Testis (tissue), 5 donors: Measurements from ENCODE around the gene OR2T6. TPM values are rescaled to one million over a fixed set of nuclear protein-coding genes. Genes with fewer than 3 reads are reported as not detected.

Source experiments
- DNase-seq: peaks from one replicate; pipeline ENCODE4 v3.0.0-alpha.2; 2019
- H3K27ac ChIP-seq, 2 donors: fragments of 200-600 bp; sonication (generic); one replicate each; pipeline ENCODE4 v1.5.1; 2019
- H3K27me3 ChIP-seq: fragments of 200-600 bp; sonication (generic); one replicate; pipeline ENCODE4 v1.5.1; 2019
- H3K36me3 ChIP-seq: fragments of 200-600 bp; sonication (generic); one replicate; pipeline ENCODE4 v1.5.1; 2017; ENCODE audit warnings: low read depth; ENCODE audit errors: missing control alignments
- H3K4me1 ChIP-seq: fragments of 200-600 bp; sonication (generic); one replicate; pipeline ENCODE4 v1.5.1; 2019
- H3K4me3 ChIP-seq, 2 donors: fragments of 200-600 bp; sonication (generic); one replicate each; pipeline ENCODE4 v1.5.1; 2017 to 2019
- H3K9me3 ChIP-seq: fragments of 200-600 bp; sonication (generic); one replicate; pipeline ENCODE4 v1.5.1; 2017
- POLR2A ChIP-seq: fragments of 450-650 bp; IDR thresholded peaks from one replicate; pipeline ENCODE4 v1.6.1; 2017; ENCODE audit warnings: antibody characterized with exemption, mild to moderate bottlenecking, moderate library complexity
- WGBS, 2 donors: methylation state at CpG; one replicate each; pipeline ENCODE4 v1.1.5; 2018; 5-methylcytosine and 5-hydroxymethylcytosine counted together
- intact Hi-C: fragments of 100-400 bp; cut with DNase I; formaldehyde crosslinking; loops from one replicate; pipeline ENCODE4 v1.15.1; 2023; ENCODE audit warnings: low total_unique reads
- long read RNA-seq, 2 donors: transcript quantifications; one replicate each; lab custom pipeline, GENCODE V29; 2026
- polyA plus RNA-seq: library from polyadenylated mRNA; stranded (reverse); fragments of 350-450 nt; fragmentation: Illumina TruSeq; extraction: RNeasy Lipid Tissue Mini Kit (QIAGEN cat#74804); gene quantifications from one replicate; pipeline ENCODE4 v1.2.3, GENCODE V29; 2014; ENCODE audit warnings: low read depth, low replicate concordance; ENCODE audit not compliant: insufficient read depth
- total RNA-seq, 2 donors: library from RNA; depleted of rRNA; stranded (reverse); fragments of >200 nt; gene quantifications; one replicate each; pipeline ENCODE4 v1.2.3, GENCODE V29; 2016
- TF ChIP-seq, protein P1 (sequence below), 3 experiments: fragments of 450-650 bp in 2 of 3; fragments of 200-600 bp in 1 of 3; sonication (generic) in 1 of 3; IDR thresholded peaks; one replicate each; pipeline ENCODE4 v1.5.1; 2016 to 2019; ENCODE audit warnings: antibody characterized with exemption in 3 of 3, mild to moderate bottlenecking in 2 of 3, moderate library complexity in 1 of 3

The OR2T6 gene, protein sequence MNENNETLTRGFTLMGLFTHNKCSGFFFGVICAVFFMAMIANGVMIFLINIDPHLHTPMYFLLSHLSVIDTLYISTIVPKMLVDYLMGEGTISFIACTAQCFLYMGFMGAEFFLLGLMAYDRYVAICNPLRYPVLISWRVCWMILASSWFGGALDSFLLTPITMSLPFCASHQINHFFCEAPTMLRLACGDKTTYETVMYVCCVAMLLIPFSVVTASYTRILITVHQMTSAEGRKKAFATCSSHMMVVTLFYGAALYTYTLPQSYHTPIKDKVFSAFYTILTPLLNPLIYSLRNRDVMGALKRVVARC
- total RNA-seq, result under 1 TPM in 1 of 2 donors, not detected in 1; 0.06 TPM
- not detected for polyA plus RNA-seq
- long read RNA-seq, donor 1, result 0 reads
- long read RNA-seq, donor 2, result 0 reads

DNA sequence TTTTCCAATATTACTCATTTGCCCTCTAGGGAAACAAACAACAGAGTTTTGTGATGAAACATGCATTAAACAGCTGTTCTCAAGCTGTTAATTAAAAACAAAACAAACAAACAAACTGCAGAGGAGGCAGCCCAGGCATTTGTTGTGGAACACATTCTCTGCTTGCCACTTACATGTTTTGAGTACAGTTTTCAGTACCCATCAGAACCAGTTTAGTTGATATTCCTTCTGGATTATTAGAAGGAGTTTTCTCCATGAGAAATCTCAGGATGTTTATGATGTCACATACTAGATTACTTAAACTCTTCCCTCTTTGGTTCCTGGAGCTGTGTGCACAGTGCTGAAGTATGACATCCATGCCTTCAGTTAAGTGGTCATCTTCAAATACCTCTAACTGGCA, at the start of gene OR2T6:
OR2T6 (plus strand) TSS at position 301 of the 400 bp plus-strand sequence. CDS start 11,863 bp downstream, outside the sequence.
- no peak for DNase-seq
- intact Hi-C loops, result no loop called here

DNA sequence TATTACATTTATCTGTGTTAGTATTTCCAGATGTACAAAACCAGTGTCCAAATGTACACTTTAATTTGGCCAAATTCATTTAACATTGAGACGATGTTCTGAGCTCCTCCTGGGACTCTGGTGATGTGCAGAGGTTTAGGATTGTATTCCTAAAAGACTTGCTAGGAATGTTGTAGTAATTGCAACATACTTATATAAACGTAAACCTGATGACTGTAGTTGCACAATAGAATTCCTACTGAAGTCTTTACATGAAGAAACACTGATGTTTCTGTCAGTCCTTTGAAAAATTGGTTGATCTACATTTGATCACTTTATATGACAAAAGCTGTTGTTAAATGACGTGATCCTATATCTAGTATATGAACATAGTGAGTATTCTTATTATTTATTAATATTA, 32.1 kb upstream of the OR2T6 start:
- H3K4me1 ChIP-seq, result no peaks in the 10 kb centered on the region
- H3K27ac ChIP-seq, result no peak overlapping the region
- no peak for TF ChIP-seq POLR2A
- TF ChIP-seq, protein P1, sequence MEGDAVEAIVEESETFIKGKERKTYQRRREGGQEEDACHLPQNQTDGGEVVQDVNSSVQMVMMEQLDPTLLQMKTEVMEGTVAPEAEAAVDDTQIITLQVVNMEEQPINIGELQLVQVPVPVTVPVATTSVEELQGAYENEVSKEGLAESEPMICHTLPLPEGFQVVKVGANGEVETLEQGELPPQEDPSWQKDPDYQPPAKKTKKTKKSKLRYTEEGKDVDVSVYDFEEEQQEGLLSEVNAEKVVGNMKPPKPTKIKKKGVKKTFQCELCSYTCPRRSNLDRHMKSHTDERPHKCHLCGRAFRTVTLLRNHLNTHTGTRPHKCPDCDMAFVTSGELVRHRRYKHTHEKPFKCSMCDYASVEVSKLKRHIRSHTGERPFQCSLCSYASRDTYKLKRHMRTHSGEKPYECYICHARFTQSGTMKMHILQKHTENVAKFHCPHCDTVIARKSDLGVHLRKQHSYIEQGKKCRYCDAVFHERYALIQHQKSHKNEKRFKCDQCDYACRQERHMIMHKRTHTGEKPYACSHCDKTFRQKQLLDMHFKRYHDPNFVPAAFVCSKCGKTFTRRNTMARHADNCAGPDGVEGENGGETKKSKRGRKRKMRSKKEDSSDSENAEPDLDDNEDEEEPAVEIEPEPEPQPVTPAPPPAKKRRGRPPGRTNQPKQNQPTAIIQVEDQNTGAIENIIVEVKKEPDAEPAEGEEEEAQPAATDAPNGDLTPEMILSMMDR (IDR thresholded peaks at IDR 0.05), result no peak
- no peak overlapping the region for H3K4me3 ChIP-seq
- intact Hi-C loops, result no loop called here
- no peak for DNase-seq
- no peaks in the 10 kb centered on the region for H3K9me3 ChIP-seq
- no peaks in the 10 kb centered on the region for H3K27me3 ChIP-seq
- no peaks in the 10 kb centered on the region for H3K36me3 ChIP-seq
- 50 to 65% methylated on average over 3 of the region's 3 CpGs for whole genome bisulfite sequencing, 2 donors

More for the DNA sequence above, at the start of gene OR2T6:
- no peak within 1 kb of the TSS for H3K4me3 ChIP-seq
- TF ChIP-seq POLR2A, result no peak
- TF ChIP-seq, protein P1 (IDR thresholded peaks at IDR 0.05), result no peak
- no peaks in the 10 kb centered on the region for H3K9me3 ChIP-seq
- no peaks in the 10 kb centered on the region for H3K4me1 ChIP-seq
- no peaks in the 10 kb centered on the region for H3K27me3 ChIP-seq
- H3K27ac ChIP-seq, result no peak within 1 kb of the TSS
- H3K36me3 ChIP-seq, result no peaks in the 10 kb centered on the region

DNA sequence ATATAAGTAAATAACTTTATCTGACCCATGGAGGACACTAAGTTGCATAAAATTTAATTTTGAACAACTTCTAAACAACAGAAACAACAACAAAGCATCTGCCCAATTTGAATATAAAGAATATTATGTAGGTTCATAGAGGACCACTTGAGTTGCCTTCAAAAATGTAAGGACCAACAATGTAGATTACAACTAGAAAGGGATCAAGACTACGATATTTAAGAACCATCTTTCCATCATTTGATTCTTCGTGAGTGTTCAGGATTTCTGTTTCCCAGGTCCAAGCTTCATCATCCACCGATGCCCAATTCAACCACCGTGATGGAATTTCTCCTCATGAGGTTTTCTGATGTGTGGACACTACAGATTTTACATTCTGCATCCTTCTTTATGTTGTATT, 27.1 kb upstream of the OR2T6 start, which contains the start of gene OR14C36:
OR14C36 (plus strand) TSS at position 301 of the 400 bp plus-strand sequence; CDS start at position 301, 0 bp downstream.
- no peak for DNase-seq
- Histone ChIP-seq H3K9me3 (no peaks in the 10 kb centered on the region), H3K36me3 (no peaks in the 10 kb centered on the region), H3K4me3 (no peak within 1 kb of the TSS), H3K4me1 (no peaks in the 10 kb centered on the region), H3K27me3 (no peaks in the 10 kb centered on the region), H3K27ac (no peak within 1 kb of the TSS)
- intact Hi-C loops, result no loop called here
- TF ChIP-seq, protein P1 (IDR thresholded peaks at IDR 0.05), result no peak
- no peak for TF ChIP-seq POLR2A
- 76 to 77% methylated on average over 4 of the region's 4 CpGs for WGBS, 2 donors

DNA sequence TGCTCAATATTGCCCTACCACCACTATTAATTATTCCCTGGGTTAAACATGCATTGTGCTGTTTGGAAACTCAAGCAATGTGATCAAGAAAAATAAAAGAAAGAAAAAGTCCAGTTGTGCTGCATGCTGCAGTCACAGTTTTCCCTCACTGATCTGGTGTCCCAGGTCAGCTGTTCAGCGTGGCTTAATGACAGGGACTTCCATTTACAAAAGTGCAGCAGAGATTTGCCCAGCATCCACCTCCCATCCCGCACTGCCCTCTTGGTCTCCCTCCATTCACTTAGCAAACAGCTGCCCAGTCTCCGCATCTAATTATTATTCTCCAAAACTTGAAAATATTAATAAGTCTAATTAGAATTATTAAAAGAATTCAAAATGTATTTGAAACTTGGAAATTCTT, 16.1 kb upstream of the OR2T6 start:
- WGBS, 2 donors, result 72 to 82% methylated on average over 3 of the region's 3 CpGs
- no peaks in the 10 kb centered on the region for H3K27me3 ChIP-seq
- H3K36me3 ChIP-seq, result no peaks in the 10 kb centered on the region
- DNase-seq, result no peak
- TF ChIP-seq POLR2A, result no peak
- TF ChIP-seq, protein P1 (IDR thresholded peaks at IDR 0.05), result no peak
- no peaks in the 10 kb centered on the region for H3K4me1 ChIP-seq
- H3K4me3 ChIP-seq, result no peak overlapping the region
- intact Hi-C loops, result no loop called here
- H3K9me3 ChIP-seq, result no peaks in the 10 kb centered on the region
- no peak overlapping the region for H3K27ac ChIP-seq
